WI38 (cell line): ENCODE results near the gene RNFT2.

ENCODE experiments used
- H3K4me3 ChIP-seq: 2 replicates; pipeline ENCODE4 v1.5.1; 2011; ENCODE audit warnings: low read depth, mild to moderate bottlenecking, control low read depth, low read length
- TF ChIP-seq, protein P1 (sequence below): IDR thresholded peaks from 2 replicates; pipeline ENCODE4 v1.5.1; 2012; ENCODE audit warnings: low read depth, mild to moderate bottlenecking, control low read depth, low read length

The RNFT2 gene

DNA sequence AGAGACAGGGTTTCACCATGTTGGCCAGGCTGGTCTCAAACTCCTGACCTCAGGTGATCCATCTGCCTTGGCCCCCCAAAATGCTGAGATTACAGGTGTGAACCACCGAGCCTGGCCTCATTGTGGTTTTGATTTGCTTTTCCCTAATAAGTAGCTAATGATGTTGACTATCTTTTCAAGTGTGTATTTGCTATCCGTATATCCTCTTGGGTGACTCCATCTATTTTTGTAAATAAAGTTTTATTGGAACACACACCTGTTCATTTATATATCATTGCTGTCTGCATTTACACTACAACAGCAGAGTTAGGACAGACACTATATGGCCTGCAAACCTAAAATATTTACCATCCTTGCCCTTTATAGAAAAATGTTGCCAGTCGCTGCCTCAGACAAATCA lies 156.8 kb downstream of the RNFT2 start:
- TF ChIP-seq, protein P1, sequence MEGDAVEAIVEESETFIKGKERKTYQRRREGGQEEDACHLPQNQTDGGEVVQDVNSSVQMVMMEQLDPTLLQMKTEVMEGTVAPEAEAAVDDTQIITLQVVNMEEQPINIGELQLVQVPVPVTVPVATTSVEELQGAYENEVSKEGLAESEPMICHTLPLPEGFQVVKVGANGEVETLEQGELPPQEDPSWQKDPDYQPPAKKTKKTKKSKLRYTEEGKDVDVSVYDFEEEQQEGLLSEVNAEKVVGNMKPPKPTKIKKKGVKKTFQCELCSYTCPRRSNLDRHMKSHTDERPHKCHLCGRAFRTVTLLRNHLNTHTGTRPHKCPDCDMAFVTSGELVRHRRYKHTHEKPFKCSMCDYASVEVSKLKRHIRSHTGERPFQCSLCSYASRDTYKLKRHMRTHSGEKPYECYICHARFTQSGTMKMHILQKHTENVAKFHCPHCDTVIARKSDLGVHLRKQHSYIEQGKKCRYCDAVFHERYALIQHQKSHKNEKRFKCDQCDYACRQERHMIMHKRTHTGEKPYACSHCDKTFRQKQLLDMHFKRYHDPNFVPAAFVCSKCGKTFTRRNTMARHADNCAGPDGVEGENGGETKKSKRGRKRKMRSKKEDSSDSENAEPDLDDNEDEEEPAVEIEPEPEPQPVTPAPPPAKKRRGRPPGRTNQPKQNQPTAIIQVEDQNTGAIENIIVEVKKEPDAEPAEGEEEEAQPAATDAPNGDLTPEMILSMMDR: no peak
- H3K4me3 ChIP-seq: no peak overlapping the region

DNA sequence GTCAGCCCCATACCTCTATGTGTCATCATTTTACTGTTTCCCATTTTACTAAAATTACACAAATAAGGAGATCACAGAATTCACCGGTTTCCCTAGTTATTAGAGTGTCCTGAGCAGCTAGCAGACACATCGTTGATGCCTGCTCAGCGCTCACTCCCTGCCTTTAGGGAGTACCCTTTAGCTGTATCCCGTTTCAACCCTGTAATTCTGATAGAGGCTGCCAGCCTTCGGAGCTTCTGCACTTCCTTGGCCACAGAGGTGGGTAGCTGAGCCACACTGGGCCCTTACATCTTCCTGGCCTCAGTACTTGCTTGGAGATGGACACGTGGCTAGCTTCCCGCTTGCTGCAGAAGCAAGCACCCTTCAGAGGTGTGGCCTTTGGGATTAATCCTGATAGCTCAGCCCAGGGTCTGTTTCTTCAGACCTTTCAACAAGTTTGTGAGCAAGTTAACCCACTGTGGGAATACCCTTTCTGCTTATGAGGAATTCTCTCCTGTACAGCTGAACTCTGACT lies 158.4 kb downstream of the RNFT2 start:
- no peak overlapping the region for H3K4me3 ChIP-seq
- TF ChIP-seq, protein P1: no peak

DNA sequence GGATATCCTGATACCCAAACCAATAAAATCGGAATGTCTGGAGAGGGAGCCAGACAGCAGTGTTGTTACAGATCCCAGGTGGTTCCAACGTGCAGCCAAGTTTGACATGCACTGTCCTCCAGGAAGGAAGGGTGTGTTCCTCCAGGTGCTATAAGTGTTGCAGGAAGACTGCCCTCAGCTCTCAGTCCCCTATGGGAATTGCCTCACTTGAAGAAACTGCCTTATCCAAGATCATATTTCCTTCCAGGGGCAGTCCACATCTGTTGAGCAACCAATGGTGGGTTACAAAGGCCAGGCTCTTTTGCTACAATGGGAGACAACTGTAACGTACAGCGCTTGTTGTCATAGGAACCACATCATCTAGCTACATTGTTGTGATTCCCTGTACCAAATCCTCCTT lies 159.4 kb downstream of the RNFT2 start:
- TF ChIP-seq, protein P1: no peak
- H3K4me3 ChIP-seq: no peak overlapping the region

DNA sequence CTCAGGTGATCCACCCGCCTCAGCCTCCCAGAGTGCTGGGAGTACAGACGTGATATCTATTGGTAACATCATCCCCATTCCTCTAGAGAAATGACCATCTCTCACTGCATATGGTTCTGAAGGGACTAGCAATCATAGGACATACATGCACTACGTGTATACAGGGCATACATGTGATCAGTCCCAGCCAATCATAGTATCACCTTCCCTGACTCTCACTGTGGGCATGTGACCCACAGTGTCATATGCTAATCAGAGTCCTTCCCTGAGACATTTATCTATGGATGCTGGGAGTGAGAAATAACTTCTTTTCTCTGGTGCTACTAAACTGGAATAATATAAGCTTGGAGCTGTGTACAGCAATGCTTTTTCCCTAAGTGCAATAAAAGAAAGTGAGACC lies 160.6 kb downstream of the RNFT2 start:
- TF ChIP-seq, protein P1: no peak

DNA sequence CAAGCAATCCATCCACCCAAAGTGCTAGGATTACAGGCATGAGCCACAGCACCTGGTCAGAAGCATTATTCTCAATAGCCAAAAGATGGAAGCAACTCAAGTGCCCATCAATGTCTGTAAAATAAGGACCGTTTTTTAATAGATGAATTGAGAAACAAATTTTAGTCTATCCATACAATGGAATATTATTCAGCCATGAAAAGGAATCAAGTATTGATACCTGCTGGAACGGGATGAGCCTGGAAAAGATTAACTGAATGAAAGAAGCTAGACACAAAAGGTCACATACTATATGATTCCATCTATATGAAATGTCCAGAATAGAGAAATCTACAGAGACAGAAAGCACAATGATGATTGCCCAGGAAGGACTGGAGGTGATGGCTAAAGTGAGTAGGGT lies 163.5 kb downstream of the RNFT2 start:
- TF ChIP-seq, protein P1: no peak
- H3K4me3 ChIP-seq: no peak overlapping the region

More for the DNA sequence above, 160.6 kb downstream of the RNFT2 start:
- H3K4me3 ChIP-seq: no peak overlapping the region
